SK-N-SH treated with all-trans-retinoic acid at 6 μM for 48 hours (cell line): ENCODE data around the gene LDHD.

Experiments used
- ATAC-seq: fragments of 200-7000 bp; cut with Tn5 transposase; 3 replicates; pipeline ENCODE4 v1.9.1; 2020; ENCODE audit warnings: mild to moderate bottlenecking, moderate library complexity
- ISL1 ChIP-seq: fragments of 250-450 bp; sonication (Bioruptor Pico); IDR thresholded peaks from 2 replicates; pipeline ENCODE4 v2.1.2; 2022; ENCODE audit warnings: mild to moderate bottlenecking, moderate library complexity
- OSR1 ChIP-seq: fragments of 250-450 bp; sonication (Bioruptor Pico); IDR thresholded peaks from 2 replicates; pipeline ENCODE4 v1.8.0; 2022; ENCODE audit warnings: moderate library complexity, mild to moderate bottlenecking, inconsistent platforms
- RARB ChIP-seq: fragments of 250-450 bp; sonication (Bioruptor Pico); IDR thresholded peaks from 2 replicates; pipeline ENCODE4 v1.8.0; 2021; ENCODE audit warnings: mild to moderate bottlenecking, moderate library complexity
- TOX ChIP-seq: fragments of 250-450 bp; sonication (Bioruptor Pico); IDR thresholded peaks from 2 replicates; pipeline ENCODE4 v1.8.0; 2021; ENCODE audit warnings: mild to moderate bottlenecking, moderate library complexity, borderline replicate concordance
- ZC3H10 ChIP-seq: fragments of 250-450 bp; sonication (Bioruptor Pico); IDR thresholded peaks from 2 replicates; pipeline ENCODE4 v1.5.1; 2021; ENCODE audit warnings: mild to moderate bottlenecking, moderate library complexity
- ZNF565 ChIP-seq: fragments of 450-650 bp; formaldehyde crosslinking; conservative IDR thresholded peaks from 2 replicates; pipeline ENCODE4 v1.5.0; 2020; ENCODE audit warnings: low read depth, mild to moderate bottlenecking, moderate library complexity

LDHD gene

DNA sequence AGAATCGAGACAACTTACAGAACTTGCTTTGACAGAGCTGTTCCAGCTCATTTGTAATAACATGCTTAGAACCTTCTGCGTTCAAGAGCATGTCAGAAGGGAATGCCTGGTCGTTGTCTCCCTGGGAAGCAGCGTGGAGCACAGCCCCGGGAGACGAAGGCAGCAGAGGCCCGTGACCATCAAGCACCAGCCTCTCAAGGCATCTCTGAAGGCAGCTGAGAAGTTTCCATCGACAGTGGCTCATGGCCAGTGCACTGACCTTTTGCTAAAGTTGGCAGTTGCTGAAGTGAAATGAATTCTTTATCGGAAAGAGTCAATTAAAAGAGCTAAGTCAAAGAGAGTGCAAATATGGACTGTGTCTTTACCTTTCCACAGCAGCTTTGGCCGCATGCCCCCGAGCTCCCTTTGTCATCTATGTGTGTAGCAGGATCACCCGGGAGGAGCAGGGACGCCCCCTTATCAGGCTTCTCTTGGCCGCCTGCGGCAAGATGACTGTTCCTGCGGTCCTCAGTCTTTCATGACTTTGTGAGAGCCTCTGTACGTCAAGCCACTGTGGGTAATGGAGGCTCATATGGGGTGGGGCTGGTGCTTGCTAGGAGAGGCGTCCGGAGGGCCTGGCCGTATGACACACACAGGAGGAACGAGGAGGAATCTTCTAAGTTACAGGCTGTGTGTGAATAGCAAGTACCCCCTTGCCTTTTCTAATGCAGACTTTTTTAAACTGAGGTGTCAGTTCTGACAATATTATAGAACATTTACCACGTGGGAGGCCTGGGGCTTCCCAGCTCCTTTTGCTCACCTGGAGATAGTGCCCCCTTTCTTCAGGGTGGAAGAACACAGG is 54.2 kb downstream of the LDHD start:
- no peak for ATAC-seq

More for the DNA sequence above, 54.2 kb downstream of the LDHD start:
- TF ChIP-seq ZC3H10 (CRISPR knock-in tag) (no peak), ISL1 (CRISPR knock-in tag) (no peak), ZNF565 (CRISPR knock-in tag) (no peak), OSR1 (no peak), RARB (CRISPR knock-in tag) (no peak), TOX (no peak)
